Body of pancreas (tissue), 4 donors: Measurements from ENCODE around the gene TBX10.
"Not testable (repeated sequence)": the region's sequence is repeated elsewhere in the genome, so short reads cannot be mapped to it uniquely, and the experiment has no call there.

Experiments used
- POLR2A ChIP-seq, 3 donors: fragments of 450-650 bp; IDR thresholded peaks; one replicate each; pipeline ENCODE4 v1.6.1; 2016; ENCODE audit warnings: antibody characterized with exemption in 3 of 3, mild to moderate bottlenecking in 2 of 3
- TF ChIP-seq, protein P1 (sequence below), 7 experiments: fragments of 450-650 bp in 4 of 7; fragments of 200-600 bp in 3 of 7; sonication (generic) in 3 of 7; IDR thresholded peaks; one replicate each; pipeline ENCODE4 v1.5.1; 2016 to 2019; ENCODE audit warnings: antibody characterized with exemption in 7 of 7

DNA sequence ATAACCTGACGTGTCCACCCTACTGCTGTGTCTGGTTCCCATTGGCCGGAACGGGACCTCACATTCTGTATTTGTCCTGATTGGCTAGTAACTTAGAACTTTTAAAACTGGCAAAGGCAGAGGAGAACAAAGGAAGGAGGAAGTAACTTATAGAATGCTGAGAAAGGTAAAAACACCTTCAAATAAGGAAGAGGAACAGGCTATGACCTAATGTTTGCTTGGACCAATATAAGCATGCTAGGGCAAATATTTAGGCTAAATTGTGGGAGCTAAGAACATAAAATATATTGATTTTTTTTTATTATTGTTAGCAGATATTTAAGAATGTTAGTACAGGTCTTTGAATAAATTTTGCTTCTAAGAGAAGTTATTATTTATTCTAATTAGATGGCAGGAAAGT, 2.1 kb downstream of the TBX10 start:
- TF ChIP-seq, protein P1, sequence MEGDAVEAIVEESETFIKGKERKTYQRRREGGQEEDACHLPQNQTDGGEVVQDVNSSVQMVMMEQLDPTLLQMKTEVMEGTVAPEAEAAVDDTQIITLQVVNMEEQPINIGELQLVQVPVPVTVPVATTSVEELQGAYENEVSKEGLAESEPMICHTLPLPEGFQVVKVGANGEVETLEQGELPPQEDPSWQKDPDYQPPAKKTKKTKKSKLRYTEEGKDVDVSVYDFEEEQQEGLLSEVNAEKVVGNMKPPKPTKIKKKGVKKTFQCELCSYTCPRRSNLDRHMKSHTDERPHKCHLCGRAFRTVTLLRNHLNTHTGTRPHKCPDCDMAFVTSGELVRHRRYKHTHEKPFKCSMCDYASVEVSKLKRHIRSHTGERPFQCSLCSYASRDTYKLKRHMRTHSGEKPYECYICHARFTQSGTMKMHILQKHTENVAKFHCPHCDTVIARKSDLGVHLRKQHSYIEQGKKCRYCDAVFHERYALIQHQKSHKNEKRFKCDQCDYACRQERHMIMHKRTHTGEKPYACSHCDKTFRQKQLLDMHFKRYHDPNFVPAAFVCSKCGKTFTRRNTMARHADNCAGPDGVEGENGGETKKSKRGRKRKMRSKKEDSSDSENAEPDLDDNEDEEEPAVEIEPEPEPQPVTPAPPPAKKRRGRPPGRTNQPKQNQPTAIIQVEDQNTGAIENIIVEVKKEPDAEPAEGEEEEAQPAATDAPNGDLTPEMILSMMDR (IDR thresholded peaks at IDR 0.05), result not testable (repeated sequence)
- not testable (repeated sequence) for TF ChIP-seq POLR2A (IDR thresholded peaks at IDR 0.05)
